T-helper 17 cell (primary cell): ENCODE data around the gene CLEC4D. TPM values are rescaled to one million over a fixed set of nuclear protein-coding genes. Genes with fewer than 3 reads are reported as not detected.
"Not testable (repeated sequence)": the region's sequence is repeated elsewhere in the genome, so short reads cannot be mapped to it uniquely, and the experiment has no call there.

ENCODE experiments used
- ATAC-seq: fragments of 150-1000 bp; cut with Tn5 transposase; 2 replicates; pipeline ENCODE4 v1.10.0; 2021; ENCODE audit warnings: mild to moderate bottlenecking, moderate library complexity
- DNase-seq, 3 donors: peaks; one replicate each; pipeline versions ENCODE4 v3.0.0 to v3.0.0-alpha.2; 2020 to 2021
- H3K9me3 ChIP-seq: one replicate; pipeline ENCODE4 v1.7.0; 2013; ENCODE audit warnings: low read length, mild to moderate bottlenecking; ENCODE audit not compliant: control insufficient read depth, poor library complexity, severe bottlenecking
- H3K27ac Mint-ChIP-seq: one replicate; pipeline ENCODE4 v1.8.0; 2022; ENCODE audit warnings: mild to moderate bottlenecking, moderate library complexity, mixed read lengths
- H3K27me3 Mint-ChIP-seq: one replicate; pipeline ENCODE4 v1.8.0; 2022; ENCODE audit warnings: mixed read lengths
- H3K36me3 Mint-ChIP-seq: one replicate; pipeline ENCODE4 v1.8.0; 2022; ENCODE audit warnings: low read depth, mixed read lengths
- H3K4me1 Mint-ChIP-seq: one replicate; pipeline ENCODE4 v1.8.0; 2022; ENCODE audit warnings: mild to moderate bottlenecking, mixed read lengths
- H3K4me3 Mint-ChIP-seq: one replicate; pipeline ENCODE4 v1.8.0; 2022; ENCODE audit warnings: mild to moderate bottlenecking, moderate library complexity, mixed read lengths
- total RNA-seq, 4 donors: library from RNA in 2 of 4; stranded (reverse) in 2 of 4; gene quantifications; one replicate each; pipeline ENCODE4 v1.2.3 and lab custom pipeline; 2022 to 2026

The CLEC4D gene
- total RNA-seq, 2 donors from 2014 or later: 0.22 TPM; not detected in 1

- no peaks in the 10 kb centered on the region for H3K36me3 Mint-ChIP-seq
- ATAC-seq: no peak
Observed at GRCh38 chr12:8547645-8548044, 34.3 kb downstream of the CLEC4D start.

DNA sequence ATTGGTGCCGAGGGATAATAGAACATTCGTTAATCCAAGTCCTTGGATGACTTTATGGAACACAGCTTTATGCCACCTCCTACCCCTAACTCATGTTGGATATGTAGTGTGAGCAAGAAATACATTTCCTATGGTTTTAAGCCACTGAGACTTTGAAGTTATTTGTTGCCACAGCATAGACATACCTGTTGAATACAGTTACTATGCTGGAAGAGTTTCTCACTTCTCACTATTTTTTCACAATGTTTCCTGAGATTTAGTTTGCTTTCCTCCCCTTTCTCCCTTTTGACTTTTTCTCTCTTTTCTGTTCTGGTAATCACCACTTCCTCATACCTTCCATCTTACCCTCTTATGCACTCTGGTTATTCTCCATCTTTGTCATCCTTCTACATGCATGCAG, 34.9 kb downstream of the CLEC4D start:
- no peak overlapping the region for H3K27ac Mint-ChIP-seq
- H3K4me3 Mint-ChIP-seq: no peak overlapping the region
- peaks cover 23% of the 10 kb centered on the region for H3K27me3 Mint-ChIP-seq
- no peaks in the 10 kb centered on the region for H3K4me1 Mint-ChIP-seq
- ATAC-seq (no peak), DNase-seq (no peak)
- no peaks in the 10 kb centered on the region for H3K36me3 Mint-ChIP-seq
- H3K9me3 ChIP-seq: no peaks in the 10 kb centered on the region

More at GRCh38 chr12:8547645-8548044, 34.3 kb downstream of the CLEC4D start:
- H3K27me3 Mint-ChIP-seq: peaks cover 23% of the 10 kb centered on the region
- H3K9me3 ChIP-seq: no peaks in the 10 kb centered on the region
- H3K4me1 Mint-ChIP-seq: no peaks in the 10 kb centered on the region
- H3K27ac Mint-ChIP-seq: no peak overlapping the region
- H3K4me3 Mint-ChIP-seq: no peak overlapping the region
- DNase-seq: no peak

DNA sequence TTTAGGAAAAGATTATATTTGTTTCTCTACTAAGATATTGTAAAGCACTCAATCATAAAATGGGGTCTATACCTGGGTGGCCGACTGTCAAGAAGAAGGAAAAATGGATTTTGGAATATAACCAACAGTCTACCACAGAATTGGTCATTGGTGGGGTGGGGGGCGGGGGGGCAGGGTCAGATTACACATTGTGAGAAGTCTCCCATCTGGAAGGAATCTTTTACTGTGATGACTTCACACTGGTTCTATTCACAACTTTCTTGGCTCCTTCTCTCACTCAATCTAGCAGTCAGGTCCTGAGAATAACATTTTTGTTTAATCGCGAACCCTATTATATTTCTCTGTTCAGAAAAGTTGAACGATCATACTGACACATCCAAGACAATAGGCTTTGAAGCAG, 36.1 kb downstream of the CLEC4D start:
- H3K4me1 Mint-ChIP-seq: no peaks in the 10 kb centered on the region
- ATAC-seq: no peak

DNA sequence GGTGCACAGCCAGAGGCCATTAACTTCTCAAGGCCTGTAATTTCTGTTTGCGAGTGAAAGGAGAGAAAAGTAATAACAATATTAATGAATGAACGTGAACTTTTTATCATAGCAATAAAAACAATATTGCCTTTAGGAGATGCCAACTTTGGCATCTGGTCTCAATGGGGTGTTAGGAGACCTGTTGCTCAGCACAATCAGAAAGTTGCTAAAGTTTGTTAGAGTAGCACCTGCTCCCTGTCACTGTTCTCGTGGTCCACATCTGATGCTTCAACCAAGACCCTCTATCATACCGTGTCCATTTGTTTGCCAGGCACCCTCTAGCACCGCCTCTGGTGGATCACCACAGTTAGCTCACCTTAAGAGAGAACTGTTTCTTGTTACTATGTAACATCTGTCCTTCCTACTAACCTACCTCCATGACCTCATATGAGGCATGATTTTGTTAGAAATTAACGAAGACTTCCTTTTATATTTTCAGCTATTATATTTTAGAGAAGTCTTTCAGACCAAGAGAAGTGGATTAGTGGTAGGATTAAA, 39.9 kb downstream of the CLEC4D start:
- no peaks in the 10 kb centered on the region for H3K36me3 Mint-ChIP-seq
- DNase-seq: no peak
- H3K27ac Mint-ChIP-seq: no peak overlapping the region
- no peaks in the 10 kb centered on the region for H3K9me3 ChIP-seq
- no peak overlapping the region for H3K4me3 Mint-ChIP-seq
- no peaks in the 10 kb centered on the region for H3K4me1 Mint-ChIP-seq
- no peak for ATAC-seq
- H3K27me3 Mint-ChIP-seq: peaks cover 5% of the 10 kb centered on the region

More for the DNA sequence above, 36.1 kb downstream of the CLEC4D start:
- H3K4me3 Mint-ChIP-seq: no peak overlapping the region
- no peak overlapping the region for H3K27ac Mint-ChIP-seq
- peaks cover 14% of the 10 kb centered on the region for H3K27me3 Mint-ChIP-seq
- DNase-seq: no peak
- no peaks in the 10 kb centered on the region for H3K9me3 ChIP-seq
- H3K36me3 Mint-ChIP-seq: no peaks in the 10 kb centered on the region

GRCh38 chr12:8554451-8555195, 41.3 kb downstream of the CLEC4D start:
- Mint-ChIP-seq H3K4me3 (no peak overlapping the region), H3K27ac (no peak overlapping the region), H3K27me3 (peaks cover 5% of the 10 kb centered on the region), H3K36me3 (no peaks in the 10 kb centered on the region), H3K4me1 (peaks cover 2% of the 10 kb centered on the region)
- no peak for DNase-seq
- H3K9me3 ChIP-seq: no peaks in the 10 kb centered on the region
- no peak for ATAC-seq

DNA sequence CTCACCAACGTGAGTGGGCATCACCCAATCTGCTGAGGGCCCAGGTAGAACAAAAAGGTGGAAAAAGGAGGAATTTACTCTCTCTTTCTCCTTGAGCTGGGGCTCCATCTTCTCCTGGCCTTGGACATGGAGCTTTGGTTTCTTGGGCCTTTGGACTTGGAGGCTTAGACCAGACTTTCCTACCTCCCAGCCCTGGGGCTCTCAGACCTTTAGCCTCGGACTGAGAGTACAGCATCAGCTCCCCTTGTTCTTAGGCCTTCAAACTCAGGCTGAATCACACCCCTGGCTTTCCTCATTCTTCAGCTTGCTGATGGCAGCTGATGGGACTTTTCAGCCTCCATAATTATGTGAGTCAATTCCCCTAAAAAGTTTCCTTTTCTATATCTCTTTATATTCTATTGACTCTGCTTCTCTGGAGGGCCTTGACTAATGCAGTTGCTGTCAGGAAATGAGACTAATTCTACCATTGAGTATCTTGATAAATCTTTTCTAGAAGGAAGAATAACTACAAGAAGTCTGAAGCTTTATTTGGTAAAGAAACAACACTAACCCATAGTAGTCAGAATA, 43.3 kb downstream of the CLEC4D start:
- Mint-ChIP-seq H3K4me3 (no peak overlapping the region), H3K27me3 (peaks cover 21% of the 10 kb centered on the region), H3K36me3 (no peaks in the 10 kb centered on the region), H3K27ac (no peak overlapping the region), H3K4me1 (peaks cover 2% of the 10 kb centered on the region)
- ATAC-seq (no peak), DNase-seq (no peak)
- no peaks in the 10 kb centered on the region for H3K9me3 ChIP-seq

DNA sequence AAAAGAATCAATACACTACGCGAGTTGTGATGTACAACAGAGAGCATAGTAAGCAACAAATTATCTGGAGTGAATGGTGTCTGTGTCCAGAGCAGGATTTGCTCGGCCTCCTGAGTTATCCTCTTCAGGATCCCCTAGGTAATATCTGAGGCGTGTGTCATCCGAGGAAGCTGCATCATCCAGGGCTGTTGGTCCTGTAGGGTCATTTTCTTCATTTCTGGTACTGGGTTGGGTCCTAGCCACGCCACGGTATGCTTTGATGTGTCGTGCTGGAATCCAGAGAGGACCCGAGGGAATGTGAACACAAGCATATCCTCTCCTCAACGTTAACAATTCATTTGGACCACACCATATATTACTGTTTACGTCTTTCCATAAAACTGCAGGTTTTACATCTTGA, 46.4 kb downstream of the CLEC4D start:
- H3K27me3 Mint-ChIP-seq: peaks cover 16% of the 10 kb centered on the region

DNA sequence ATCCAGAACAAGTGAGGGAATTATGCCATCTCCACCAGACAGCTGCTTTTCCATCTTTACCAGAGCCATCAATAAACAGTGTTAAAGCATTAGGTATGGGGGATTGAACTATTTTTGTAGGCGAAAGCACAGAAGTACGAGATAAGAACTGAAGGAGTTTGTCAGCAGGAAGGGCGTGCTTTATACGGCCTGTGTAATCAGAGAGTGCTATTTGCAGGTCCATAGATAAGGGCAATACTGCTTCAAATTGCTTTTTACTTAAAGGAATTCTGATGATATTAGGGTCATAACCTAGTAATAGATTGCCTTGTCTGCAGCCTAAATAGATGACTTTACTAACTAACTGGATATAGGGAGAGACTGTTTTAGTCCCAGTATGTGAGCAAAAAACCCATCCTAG, 47.7 kb downstream of the CLEC4D start:
- Mint-ChIP-seq H3K27ac (no peak overlapping the region), H3K36me3 (no peaks in the 10 kb centered on the region), H3K4me3 (no peak overlapping the region), H3K27me3 (peaks cover 16% of the 10 kb centered on the region), H3K4me1 (peaks cover 2% of the 10 kb centered on the region)
- no peak for ATAC-seq
- no peaks in the 10 kb centered on the region for H3K9me3 ChIP-seq
- no peak for DNase-seq

More for the DNA sequence above, 46.4 kb downstream of the CLEC4D start:
- H3K9me3 ChIP-seq: no peaks in the 10 kb centered on the region
- DNase-seq (no peak), ATAC-seq (no peak)
- Mint-ChIP-seq H3K4me1 (peaks cover 2% of the 10 kb centered on the region), H3K4me3 (no peak overlapping the region), H3K27ac (no peak overlapping the region), H3K36me3 (no peaks in the 10 kb centered on the region)

GRCh38 chr12:8562310-8562709, 49.0 kb downstream of the CLEC4D start:
- DNase-seq (no peak), ATAC-seq (no peak)
- H3K9me3 ChIP-seq: no peaks in the 10 kb centered on the region
- Mint-ChIP-seq H3K27me3 (peaks cover 16% of the 10 kb centered on the region), H3K4me3 (no peak overlapping the region), H3K4me1 (peaks cover 2% of the 10 kb centered on the region), H3K36me3 (no peaks in the 10 kb centered on the region), H3K27ac (no peak overlapping the region)

GRCh38 chr12:8563356-8563755, 50.1 kb downstream of the CLEC4D start:
- no peak overlapping the region for H3K27ac Mint-ChIP-seq
- H3K4me3 Mint-ChIP-seq: no peak overlapping the region

GRCh38 chr12:8564656-8565055, 51.4 kb downstream of the CLEC4D start:
- H3K4me3 Mint-ChIP-seq: no peak overlapping the region
- no peaks in the 10 kb centered on the region for H3K9me3 ChIP-seq
- no peaks in the 10 kb centered on the region for H3K36me3 Mint-ChIP-seq
- H3K27ac Mint-ChIP-seq: no peak overlapping the region
- DNase-seq (no peak), ATAC-seq (no peak)
- H3K4me1 Mint-ChIP-seq: no peaks in the 10 kb centered on the region
- peaks cover 16% of the 10 kb centered on the region for H3K27me3 Mint-ChIP-seq

More at GRCh38 chr12:8563356-8563755, 50.1 kb downstream of the CLEC4D start:
- DNase-seq (no peak), ATAC-seq (no peak)
- Mint-ChIP-seq H3K36me3 (no peaks in the 10 kb centered on the region), H3K4me1 (peaks cover 2% of the 10 kb centered on the region), H3K27me3 (peaks cover 16% of the 10 kb centered on the region)
- H3K9me3 ChIP-seq: no peaks in the 10 kb centered on the region

- H3K9me3 ChIP-seq, H3K27ac Mint-ChIP-seq, DNase-seq, H3K4me1 Mint-ChIP-seq, ATAC-seq, H3K27me3 Mint-ChIP-seq, H3K4me3 Mint-ChIP-seq, H3K36me3 Mint-ChIP-seq: not testable (repeated sequence)
Observed at GRCh38 chr12:8566052-8566451, 52.7 kb downstream of the CLEC4D start.

DNA sequence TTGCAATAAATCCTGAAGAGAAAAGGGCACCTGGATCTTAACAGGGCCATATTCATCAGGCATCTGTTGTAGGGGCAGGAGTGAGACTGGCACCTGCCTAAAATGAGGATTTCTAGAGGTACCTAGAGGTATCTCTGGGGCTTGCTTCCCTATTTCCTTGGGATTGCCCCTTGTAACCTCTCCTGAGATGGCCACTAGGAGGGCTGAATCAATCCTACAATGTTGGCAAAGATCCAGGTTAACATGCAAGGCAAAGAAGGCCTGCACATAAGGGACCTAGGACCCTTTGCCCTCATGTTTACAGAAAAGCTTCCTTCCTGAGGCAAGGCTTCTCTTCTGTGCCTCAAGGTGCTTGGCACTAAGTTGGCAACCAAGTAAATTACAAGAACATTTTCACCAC, 53.2 kb downstream of the CLEC4D start:
- peaks cover 2% of the 10 kb centered on the region for H3K4me1 Mint-ChIP-seq
- no peak overlapping the region for H3K4me3 Mint-ChIP-seq
- no peaks in the 10 kb centered on the region for H3K36me3 Mint-ChIP-seq
- no peaks in the 10 kb centered on the region for H3K9me3 ChIP-seq
- no peak for ATAC-seq
- no peak overlapping the region for H3K27ac Mint-ChIP-seq
- DNase-seq: no peak
- peaks cover under 1% of the 10 kb centered on the region for H3K27me3 Mint-ChIP-seq
